GDM1 (cell line): ENCODE data around the gene NCKAP5L.
"Not testable (repeated sequence)": the region's sequence is repeated elsewhere in the genome, so short reads cannot be mapped to it uniquely, and the experiment has no call there.

Source experiments
- DNase-seq: peaks from one replicate; lab custom pipeline; 2025; lab: John Stamatoyannopoulos, UW

The NCKAP5L gene

GRCh38 chr12:49865782-49866135 is 37.5 kb upstream of the NCKAP5L start:
- no peak for DNase-seq

- no peak for DNase-seq
Observed at GRCh38 chr12:49865109-49865781, 37.0 kb upstream of the NCKAP5L start.

GRCh38 chr12:49864798-49865090 is 36.5 kb upstream of the NCKAP5L start:
- DNase-seq, result no peak

GRCh38 chr12:49863946-49864797 is 36.0 kb upstream of the NCKAP5L start:
- DNase-seq, result no peak

DNA sequence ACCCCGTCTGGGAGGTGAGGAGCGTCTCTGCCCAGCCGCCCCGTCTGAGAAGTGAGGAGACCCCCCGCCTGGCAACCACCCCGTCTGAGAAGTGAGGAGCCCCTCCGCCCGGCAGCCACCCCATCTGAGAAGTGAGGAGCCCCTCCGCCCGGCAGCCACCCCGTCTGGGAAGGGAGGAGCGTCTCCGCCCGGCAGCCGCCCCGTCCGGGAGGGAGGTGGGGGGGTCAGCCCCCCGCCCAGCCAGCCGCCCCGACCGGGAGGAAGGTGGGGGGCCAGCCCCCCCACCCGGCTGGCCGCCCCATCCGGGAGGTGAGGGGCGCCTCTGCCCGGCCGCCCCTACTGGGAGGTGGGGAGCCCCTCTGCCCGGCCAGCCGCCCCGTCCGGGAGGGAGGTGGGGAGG is 32.7 kb upstream of the NCKAP5L start:
- DNase-seq, result not testable (repeated sequence)

GRCh38 chr12:49855890-49856289 is 27.7 kb upstream of the NCKAP5L start:
- DNase-seq, result not testable (repeated sequence)

GRCh38 chr12:49854976-49855375 is 26.8 kb upstream of the NCKAP5L start:
- DNase-seq, result no peak

DNA sequence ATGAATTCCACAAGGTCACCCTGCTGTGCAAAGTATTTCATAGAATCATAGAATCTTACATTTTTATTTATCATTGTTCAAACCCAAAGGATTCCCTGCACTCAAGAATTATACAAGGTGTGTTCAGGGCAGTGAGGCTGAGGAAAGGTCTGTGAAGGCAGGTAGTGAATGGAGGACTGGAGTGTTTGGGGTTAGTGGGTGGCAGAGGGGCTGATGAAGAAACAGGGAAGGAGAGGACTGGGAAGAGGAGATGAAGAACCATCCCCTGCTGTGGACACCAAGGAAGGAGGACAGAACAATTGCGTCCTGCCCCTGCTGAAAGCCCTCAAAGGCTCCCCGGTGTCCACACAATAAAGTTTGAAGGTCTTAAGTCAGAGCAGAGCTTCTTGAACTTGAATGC is 25.5 kb upstream of the NCKAP5L start:
- no peak for DNase-seq

DNA sequence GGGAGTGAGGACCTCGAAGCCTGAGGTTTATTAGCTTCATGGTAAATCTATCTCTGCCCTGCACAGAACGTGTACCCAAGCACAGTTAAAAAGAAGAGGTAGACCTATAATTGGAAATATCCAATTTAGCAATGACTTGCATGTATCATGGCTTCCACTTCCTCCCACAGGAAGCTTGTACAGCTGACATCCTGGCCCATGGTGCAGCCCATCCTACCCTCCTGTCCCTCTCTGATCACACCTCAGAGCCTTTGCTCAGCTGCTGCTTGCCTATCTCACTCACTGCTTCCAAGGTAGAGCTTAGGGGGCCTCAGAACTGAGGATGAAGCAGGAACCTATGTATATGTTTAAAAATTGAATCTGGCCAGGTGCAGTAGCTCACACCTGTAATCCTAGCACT is 18.9 kb upstream of the NCKAP5L start:
- DNase-seq, result peak; percentile 16

DNA sequence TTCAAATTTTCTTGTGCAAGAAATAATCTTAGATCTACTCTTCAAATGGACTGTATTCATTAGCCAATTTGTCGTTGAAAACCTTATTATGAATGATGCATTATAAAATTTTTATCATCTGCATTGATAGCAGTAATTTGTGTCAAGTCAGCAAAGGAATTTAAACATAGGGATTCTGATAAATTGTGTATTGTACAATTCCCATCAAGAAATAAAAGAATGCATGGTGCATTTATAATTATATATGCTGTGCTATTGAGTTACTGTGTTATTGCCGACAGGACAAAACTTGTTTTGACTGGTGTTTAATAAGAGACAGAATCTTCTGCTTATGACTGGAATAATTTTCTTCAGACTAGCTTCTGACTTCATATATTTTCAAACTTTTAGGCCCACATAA is 17.8 kb upstream of the NCKAP5L start:
- DNase-seq, result no peak

GRCh38 chr12:49843876-49844437 is 15.7 kb upstream of the NCKAP5L start:
- DNase-seq, result no peak

- no peak for DNase-seq
Observed at GRCh38 chr12:49843411-49843810, 15.2 kb upstream of the NCKAP5L start.

DNA sequence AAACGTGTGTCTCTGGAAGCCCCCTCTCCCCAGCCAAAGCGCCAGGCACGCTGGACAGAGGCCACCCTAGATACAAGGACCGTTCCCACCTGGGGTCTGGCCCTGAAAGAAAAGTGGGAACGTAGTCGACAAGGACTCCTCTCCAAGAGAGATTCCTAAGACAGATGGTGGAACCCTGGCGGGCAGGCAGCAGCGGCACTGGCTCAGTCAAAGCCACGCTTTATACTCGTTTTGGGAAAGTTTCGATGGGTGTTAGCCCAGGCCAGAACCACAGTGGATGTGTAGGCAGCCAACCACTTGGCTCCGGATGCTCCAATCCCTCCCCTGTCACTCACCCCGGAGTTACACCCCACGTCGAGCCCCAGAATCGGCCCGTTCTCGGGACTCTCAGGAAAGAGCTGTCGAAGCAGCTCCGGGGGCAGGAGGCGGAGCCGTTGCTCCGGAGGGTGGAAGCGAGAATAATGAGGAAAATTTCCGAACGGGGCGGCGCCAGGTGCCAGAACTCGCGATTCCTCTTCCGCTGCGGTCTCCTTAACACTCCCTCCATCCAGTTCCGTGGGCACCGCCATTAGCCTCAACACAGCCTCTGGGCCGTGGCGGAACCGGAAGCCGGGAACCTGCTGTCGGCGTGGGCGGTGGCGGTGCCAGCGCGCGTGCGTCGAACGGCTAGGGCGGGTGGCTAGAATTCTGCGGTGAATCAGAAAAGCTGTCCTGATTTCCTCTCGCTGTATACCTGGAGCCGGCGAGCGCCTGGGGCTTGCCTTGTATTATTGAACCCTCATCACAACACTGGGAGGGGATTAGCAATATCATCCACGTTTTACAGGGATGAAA is 14.5 kb upstream of the NCKAP5L start, which contains the start of gene BCDIN3D:
Gene BCDIN3D (minus strand): TSS at position 588 of the 834 bp plus-strand sequence. CDS start 19 bp downstream, at position 569.
- peak; percentile 91 for DNase-seq

GRCh38 chr12:49838973-49839633 is 10.9 kb upstream of the NCKAP5L start:
- DNase-seq, result peak; percentile 19

DNA sequence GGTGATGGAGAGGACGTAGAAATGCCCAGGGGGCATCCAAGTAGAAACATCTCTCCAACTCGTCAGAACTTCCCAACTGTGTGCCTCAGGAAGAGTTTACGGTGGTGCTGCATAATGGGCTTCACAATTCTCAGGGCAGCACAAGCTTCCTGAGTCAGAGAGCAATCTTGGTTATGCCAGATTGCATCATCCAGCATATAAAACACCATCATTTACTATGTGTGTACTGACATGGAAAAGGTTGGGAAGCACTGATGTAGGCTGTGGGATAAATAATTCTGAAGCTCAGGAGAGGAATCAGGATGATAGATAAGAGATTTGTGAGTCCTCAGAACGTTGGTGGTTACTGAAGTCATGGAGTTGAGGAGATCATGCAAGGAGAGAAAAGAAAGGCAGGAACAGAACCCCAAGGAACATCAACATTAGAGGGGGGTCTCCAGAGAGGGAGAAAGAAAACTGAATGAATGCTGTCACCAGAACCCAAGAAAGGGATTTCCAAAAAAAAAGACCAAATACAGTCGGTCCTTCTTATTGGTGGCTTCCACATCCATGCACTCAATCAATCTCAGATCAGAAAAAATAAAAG is 4.7 kb upstream of the NCKAP5L start:
- no peak for DNase-seq

DNA sequence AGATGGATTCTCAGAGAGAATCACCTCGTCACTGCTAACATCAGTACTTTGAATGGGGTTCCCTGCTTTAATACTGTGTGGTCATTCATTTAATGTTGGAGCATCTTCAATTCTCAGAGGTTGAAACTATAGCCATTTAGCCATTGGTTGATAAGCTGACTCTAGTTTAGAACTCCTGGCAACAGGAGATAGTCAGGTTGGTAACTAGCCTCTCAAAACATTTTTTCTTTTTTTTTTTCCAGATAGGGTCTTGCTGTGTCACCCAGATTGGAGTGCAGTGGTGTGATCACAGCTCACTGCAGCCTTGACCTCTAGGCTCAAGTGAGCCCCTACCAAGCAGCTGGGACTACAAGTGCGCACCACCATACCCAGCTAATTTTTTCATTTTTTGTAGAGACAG is 3.5 kb upstream of the NCKAP5L start:
- DNase-seq, result no peak

DNA sequence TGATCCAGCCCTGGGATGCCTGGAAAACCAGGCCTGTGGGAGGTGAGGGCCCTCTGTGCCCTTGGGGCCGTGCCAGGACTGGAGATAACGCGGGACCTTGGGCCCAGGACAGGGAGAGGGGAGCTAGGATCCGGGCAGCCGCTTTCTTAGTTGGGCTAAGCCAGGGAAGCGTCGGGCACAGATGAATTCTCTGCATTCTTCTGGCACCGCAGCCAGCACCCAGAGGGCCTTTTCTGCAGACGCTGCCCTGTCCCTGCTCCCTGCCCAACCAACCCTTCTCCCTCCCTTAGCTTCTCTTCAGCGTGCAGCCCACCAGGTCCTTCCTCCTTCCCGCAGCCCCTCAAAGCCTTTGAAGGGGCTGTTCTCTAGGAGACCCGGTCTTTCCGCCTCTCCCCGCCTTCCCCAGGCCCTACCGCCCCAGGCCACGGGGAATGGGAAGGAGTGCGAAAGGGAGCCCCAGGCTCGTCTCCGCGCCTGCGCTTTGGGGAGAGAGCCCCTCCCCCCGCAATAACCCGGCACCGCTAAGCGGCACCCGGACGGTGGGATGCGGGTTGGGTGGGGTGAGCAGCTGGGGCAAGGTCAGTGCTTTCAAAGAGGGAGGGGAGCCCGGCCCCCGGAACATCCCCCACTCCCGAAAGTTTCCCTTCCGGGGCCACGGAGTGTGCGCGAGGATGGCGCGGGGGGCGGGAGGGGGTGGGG is 663 bp downstream of the NCKAP5L start:
- peak; percentile 21 for DNase-seq

GRCh38 chr12:49827051-49827400 is 1.2 kb downstream of the NCKAP5L start:
- no peak for DNase-seq

DNA sequence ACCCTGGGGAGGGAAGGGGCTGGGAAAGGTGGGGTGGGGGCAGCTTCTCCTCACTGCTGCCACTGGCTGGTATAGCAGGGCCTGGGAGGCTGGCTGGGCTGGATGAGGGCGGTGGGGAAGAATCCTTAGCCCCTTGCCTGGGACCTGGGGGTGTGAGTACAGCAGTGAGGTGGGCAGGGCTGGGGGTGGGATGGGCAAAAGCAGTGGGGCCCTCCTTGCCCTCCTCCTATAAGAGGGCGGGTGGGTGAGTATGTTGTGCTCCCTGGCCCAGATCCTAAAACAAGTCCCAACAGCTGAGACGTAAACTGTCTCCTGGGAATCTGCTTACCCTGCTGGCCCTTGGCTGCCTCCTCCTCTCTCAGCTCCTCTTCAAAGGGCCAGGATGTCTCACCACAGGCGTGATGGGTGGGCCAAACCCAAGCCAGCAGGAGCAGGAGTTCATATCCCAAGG is 2.2 kb downstream of the NCKAP5L start:
- DNase-seq, result no peak

GRCh38 chr12:49825360-49825970 is 2.7 kb downstream of the NCKAP5L start:
- DNase-seq, result peak; percentile 28
